BE2C (cell line): Measurements from ENCODE around the gene PRDM5.

Source experiments
- DNase-seq: peaks from one replicate; pipeline ENCODE4 v3.0.0-alpha.2; 2020
- H3K27me3 ChIP-seq: fragments of 250-450 bp; sonication (Bioruptor Pico); 2 replicates; pipeline ENCODE4 v1.5.1; 2020; ENCODE audit warnings: mild to moderate bottlenecking
- H3K36me3 ChIP-seq: fragments of 250-450 bp; sonication (Bioruptor Pico); 2 replicates; pipeline ENCODE4 v1.5.1; 2020; ENCODE audit warnings: mild to moderate bottlenecking
- H3K4me1 ChIP-seq: fragments of 250-450 bp; sonication (Bioruptor Pico); 2 replicates; pipeline ENCODE4 v1.5.1; 2020
- H3K4me3 ChIP-seq: 2 replicates; pipeline ENCODE4 v1.5.1; 2011; ENCODE audit warnings: low read depth, low read length
- H3K9me3 ChIP-seq: fragments of 250-450 bp; sonication (Bioruptor Pico); 2 replicates; pipeline ENCODE4 v1.5.1; 2020
- TF ChIP-seq, protein P1 (sequence below): IDR thresholded peaks from 2 replicates; pipeline ENCODE4 v1.5.1; 2012; ENCODE audit warnings: mild to moderate bottlenecking, low read depth, low read length

Gene PRDM5

DNA sequence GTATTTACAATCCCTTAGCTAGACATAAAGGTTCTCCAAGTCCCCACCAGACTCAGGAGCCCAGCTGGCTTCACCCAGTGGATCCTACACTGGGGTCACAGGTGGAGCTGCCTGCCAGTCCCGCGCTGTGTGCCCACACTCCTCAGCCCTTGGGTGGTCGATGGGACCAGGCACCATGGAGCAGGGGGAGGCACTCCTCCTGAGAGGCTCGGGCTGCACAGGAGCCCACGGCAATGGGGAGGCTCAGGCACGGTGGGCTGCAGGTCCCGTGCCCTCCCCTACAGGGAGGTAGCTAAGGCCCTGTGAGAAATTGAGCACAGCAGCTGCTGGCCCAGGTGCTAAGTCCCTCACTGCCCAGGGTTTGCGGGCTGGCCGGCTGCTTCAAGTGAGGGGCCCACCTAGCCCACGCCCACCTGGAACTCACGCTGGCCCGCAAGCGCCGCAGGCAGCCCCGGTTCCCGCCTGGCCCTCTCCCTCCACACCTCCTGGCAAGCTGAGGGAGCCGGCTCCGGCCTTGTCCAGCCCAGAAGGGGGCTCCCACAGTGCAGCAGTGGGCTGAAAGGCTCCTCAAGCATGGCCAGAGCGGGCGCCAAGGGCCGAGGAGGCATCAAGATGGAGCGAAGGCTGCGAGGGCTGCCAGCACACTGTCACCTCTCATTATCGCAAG is 113.9 kb downstream of the PRDM5 start:
- H3K4me3 ChIP-seq = no peak overlapping the region
- no peak for DNase-seq
- no peaks in the 10 kb centered on the region for H3K27me3 ChIP-seq
- no peaks in the 10 kb centered on the region for H3K4me1 ChIP-seq
- no peaks in the 10 kb centered on the region for H3K9me3 ChIP-seq
- H3K36me3 ChIP-seq = no peaks in the 10 kb centered on the region
- TF ChIP-seq, protein P1, sequence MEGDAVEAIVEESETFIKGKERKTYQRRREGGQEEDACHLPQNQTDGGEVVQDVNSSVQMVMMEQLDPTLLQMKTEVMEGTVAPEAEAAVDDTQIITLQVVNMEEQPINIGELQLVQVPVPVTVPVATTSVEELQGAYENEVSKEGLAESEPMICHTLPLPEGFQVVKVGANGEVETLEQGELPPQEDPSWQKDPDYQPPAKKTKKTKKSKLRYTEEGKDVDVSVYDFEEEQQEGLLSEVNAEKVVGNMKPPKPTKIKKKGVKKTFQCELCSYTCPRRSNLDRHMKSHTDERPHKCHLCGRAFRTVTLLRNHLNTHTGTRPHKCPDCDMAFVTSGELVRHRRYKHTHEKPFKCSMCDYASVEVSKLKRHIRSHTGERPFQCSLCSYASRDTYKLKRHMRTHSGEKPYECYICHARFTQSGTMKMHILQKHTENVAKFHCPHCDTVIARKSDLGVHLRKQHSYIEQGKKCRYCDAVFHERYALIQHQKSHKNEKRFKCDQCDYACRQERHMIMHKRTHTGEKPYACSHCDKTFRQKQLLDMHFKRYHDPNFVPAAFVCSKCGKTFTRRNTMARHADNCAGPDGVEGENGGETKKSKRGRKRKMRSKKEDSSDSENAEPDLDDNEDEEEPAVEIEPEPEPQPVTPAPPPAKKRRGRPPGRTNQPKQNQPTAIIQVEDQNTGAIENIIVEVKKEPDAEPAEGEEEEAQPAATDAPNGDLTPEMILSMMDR = no peak

GRCh38 chr4:120801137-120801758 is 121.3 kb downstream of the PRDM5 start:
- TF ChIP-seq, protein P1 = no peak
- Histone ChIP-seq H3K36me3 (no peaks in the 10 kb centered on the region), H3K4me1 (no peaks in the 10 kb centered on the region), H3K27me3 (no peaks in the 10 kb centered on the region), H3K9me3 (no peaks in the 10 kb centered on the region), H3K4me3 (no peak overlapping the region)
- DNase-seq = peak; percentile 88

- TF ChIP-seq, protein P1 = no peak
- Histone ChIP-seq H3K36me3 (no peaks in the 10 kb centered on the region), H3K27me3 (no peaks in the 10 kb centered on the region), H3K9me3 (no peaks in the 10 kb centered on the region), H3K4me1 (no peaks in the 10 kb centered on the region), H3K4me3 (no peak overlapping the region)
- no peak for DNase-seq
Measured at GRCh38 chr4:120798570-120798969, 124.0 kb downstream of the PRDM5 start.

- TF ChIP-seq, protein P1 = no peak
- H3K4me1 ChIP-seq = no peaks in the 10 kb centered on the region
- no peaks in the 10 kb centered on the region for H3K27me3 ChIP-seq
- no peak for DNase-seq
- no peaks in the 10 kb centered on the region for H3K36me3 ChIP-seq
- no peaks in the 10 kb centered on the region; the same call in 1 of the 2 replicates for H3K9me3 ChIP-seq
- H3K4me3 ChIP-seq = no peak overlapping the region
Measured at GRCh38 chr4:120796271-120796670, 126.3 kb downstream of the PRDM5 start.

DNA sequence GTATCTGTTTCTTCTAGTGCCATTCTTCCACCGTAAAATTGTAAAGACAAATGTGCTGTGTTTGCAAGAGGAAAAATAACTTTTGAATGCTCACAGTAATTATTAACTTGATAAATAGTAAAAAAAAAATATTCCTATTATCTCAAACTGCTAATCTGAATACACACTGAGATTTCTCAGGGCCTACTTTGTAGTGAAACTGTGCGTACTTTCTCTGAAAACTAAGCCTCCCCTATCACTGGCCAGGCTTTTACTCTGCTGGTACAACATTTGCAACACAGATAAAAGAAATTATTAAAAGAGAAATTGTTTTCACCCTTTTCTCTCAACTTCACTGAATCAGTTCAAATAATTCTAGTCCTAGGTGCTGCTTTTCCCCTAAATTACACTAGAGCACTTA is 137.3 kb downstream of the PRDM5 start:
- Histone ChIP-seq H3K9me3 (no peaks in the 10 kb centered on the region), H3K27me3 (no peaks in the 10 kb centered on the region), H3K4me3 (no peak overlapping the region), H3K36me3 (no peaks in the 10 kb centered on the region), H3K4me1 (no peaks in the 10 kb centered on the region)
- DNase-seq = no peak
- TF ChIP-seq, protein P1 = no peak

- H3K4me1 ChIP-seq = no peaks in the 10 kb centered on the region; the same call in 1 of the 2 replicates
- no peaks in the 10 kb centered on the region for H3K27me3 ChIP-seq
- H3K4me3 ChIP-seq = no peak overlapping the region
- DNase-seq = no peak
- no peaks in the 10 kb centered on the region for H3K36me3 ChIP-seq
- no peaks in the 10 kb centered on the region for H3K9me3 ChIP-seq
- TF ChIP-seq, protein P1 = no peak
Measured at GRCh38 chr4:120777459-120777858, 145.1 kb downstream of the PRDM5 start.
